Adrenal gland (tissue), 5 donors: ENCODE results near the gene COL20A1.

Experiments used
- CTCF ChIP-seq, 6 experiments: fragments of 450-650 bp in 4 of 6; fragments of 200-600 bp in 2 of 6; sonication (generic) in 1 of 6; IDR thresholded peaks; 1 replicate in 5 of 6; 2 replicates in 1 of 6; pipeline versions ENCODE4 v1.5.1 to v1.8.0; 2016 to 2021; ENCODE audit warnings: antibody characterized with exemption in 6 of 6, mild to moderate bottlenecking in 2 of 6, moderate library complexity in 1 of 6
- POLR2A ChIP-seq, 2 donors: fragments of 450-650 bp; IDR thresholded peaks; one replicate each; pipeline ENCODE4 v1.6.1; 2017; ENCODE audit warnings: antibody characterized with exemption in 2 of 2, mild to moderate bottlenecking in 2 of 2, moderate library complexity in 1 of 2
- donor health status: DM: no; HTN: no; CAD: no.

DNA sequence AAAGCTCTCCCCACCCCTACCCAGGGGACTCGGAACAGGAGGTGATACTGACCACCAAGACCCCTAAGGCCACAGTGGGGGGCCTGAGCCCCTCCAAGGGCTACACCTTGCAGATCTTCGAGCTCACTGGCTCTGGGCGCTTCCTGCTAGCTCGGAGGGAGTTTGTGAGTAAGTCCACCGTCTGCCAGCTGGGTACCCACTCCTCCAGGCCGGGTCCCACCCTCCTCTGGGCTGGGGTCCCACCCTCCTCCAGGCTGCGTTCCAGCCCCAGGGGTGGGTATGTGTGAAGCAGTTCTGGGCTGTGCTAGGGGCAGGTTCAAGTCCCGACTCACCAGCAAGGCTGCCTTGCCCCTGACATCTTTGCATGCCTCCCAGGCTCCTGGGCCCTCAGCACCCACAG lies 12.4 kb downstream of the COL20A1 start:
- no peak for TF ChIP-seq CTCF (IDR thresholded peaks at IDR 0.05)
- TF ChIP-seq POLR2A (IDR thresholded peaks at IDR 0.05): no peak
